Inferior parietal cortex (tissue), 1 donor: ENCODE results near the gene SMAP1.

ENCODE experiments used
- DNase-seq: peaks from one replicate; pipeline ENCODE4 v3.0.0-alpha.2; 2016; ENCODE audit errors: extremely low spot score

The SMAP1 gene

GRCh38 chr6:70667711-70668498, at the start of gene SMAP1:
TSS of gene SMAP1 (plus strand) at chr6:70667883. CDS start at chr6:70668024, 141 bp downstream.
- DNase-seq, result no peak

DNA sequence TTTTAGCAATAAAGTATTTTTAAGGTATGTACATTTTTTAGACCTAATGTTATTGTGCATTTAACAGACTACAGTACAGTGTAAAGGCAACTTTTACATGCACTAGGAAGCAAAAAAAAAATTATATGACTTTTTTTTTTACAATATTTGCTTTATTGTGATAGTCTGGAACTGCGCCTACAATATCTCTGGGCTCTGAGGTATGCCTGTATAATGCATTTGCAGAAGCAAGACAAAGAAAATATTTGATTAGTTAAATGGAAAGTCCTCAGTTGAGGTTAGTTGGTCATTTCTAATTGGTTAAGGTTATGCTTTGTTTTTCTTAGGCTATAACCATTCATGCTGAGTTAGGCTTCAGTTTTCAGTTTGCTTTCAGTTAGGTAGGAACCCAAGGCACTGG, 46.9 kb upstream of the SMAP1 start:
- no peak for DNase-seq

GRCh38 chr6:70622461-70622860, 45.2 kb upstream of the SMAP1 start:
- peak; percentile 21 for DNase-seq

DNA sequence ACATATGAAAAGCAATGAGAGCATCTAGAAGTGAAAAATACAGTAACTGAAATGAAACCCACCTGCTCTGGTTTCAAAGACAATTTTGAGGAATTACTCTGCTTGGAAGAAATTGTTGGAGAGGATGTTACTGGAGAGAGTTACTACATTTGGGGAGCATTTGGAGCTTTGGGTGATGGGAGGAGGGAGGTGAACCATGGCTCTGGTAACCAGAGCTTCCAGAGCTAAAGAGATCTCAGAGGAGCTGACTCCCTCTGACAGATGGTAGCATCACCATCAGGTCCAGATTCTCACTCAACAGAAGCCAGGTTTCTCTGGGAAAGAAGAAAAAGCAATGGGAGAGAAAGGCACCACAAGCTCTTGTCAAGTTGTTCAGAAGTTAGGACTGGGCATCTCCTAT, 42.2 kb upstream of the SMAP1 start:
- no peak for DNase-seq

GRCh38 chr6:70627500-70628254, 40.0 kb upstream of the SMAP1 start:
- DNase-seq, result no peak

DNA sequence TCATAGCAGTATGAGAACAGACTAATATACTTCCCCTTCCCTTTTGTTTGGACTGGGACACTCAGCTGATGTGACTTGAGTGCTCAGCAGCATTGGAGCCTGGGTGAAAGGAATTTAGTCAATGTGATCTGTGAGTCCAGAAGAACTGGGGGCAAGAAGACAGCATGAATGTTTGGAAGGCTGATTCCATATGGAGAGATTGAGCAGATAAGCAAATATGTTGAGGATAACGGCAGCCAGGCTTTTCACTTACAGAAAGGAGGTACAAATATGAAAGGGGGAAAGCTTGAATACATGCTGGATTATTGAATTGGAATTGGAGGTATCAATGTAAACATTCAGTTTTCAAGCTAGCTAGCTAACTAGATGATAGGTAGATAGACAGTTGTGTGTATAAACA, 37.8 kb upstream of the SMAP1 start:
- DNase-seq, result no peak

DNA sequence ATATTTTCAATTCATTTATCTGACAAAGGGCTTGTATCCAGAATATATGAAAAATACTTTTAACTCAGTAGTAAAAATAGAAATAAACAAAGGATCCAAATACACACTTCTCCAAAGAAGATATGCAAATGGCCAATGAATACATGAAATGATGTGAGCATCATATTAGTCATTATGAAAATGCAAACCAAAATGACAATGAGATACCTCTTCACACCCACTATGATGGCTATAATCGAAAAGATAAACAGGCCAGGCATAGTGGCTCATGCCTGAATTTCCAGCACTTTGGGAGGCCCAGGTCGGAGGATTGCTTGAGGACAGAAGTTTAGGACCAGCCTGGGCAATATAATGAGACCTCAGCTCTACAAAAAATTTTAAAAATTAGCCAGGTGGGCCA, 33.8 kb upstream of the SMAP1 start:
- no peak for DNase-seq

DNA sequence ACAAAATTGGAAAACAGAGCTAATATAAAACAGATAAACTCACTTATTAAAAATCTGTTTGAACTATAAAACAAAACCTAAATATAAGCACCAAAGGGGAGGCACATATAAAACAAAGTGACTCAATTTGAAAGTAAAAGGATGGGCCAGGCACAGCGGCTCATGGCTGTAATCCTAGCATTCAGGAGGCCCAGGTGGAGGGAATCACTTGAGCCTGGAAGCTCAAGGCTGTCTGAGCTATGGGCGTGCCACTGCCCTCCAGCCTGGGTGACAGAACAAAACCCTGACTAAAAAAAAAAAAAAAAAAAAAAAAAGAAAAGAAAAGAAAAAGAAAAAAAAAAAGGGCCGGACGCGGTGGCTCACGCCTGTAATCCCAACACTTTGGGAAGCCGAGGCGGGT, 31.1 kb upstream of the SMAP1 start:
- DNase-seq, result no peak

GRCh38 chr6:70638468-70638867, 29.2 kb upstream of the SMAP1 start:
- no peak for DNase-seq

- DNase-seq, result no peak
Observed at GRCh38 chr6:70651326-70651905, 16.3 kb upstream of the SMAP1 start.

DNA sequence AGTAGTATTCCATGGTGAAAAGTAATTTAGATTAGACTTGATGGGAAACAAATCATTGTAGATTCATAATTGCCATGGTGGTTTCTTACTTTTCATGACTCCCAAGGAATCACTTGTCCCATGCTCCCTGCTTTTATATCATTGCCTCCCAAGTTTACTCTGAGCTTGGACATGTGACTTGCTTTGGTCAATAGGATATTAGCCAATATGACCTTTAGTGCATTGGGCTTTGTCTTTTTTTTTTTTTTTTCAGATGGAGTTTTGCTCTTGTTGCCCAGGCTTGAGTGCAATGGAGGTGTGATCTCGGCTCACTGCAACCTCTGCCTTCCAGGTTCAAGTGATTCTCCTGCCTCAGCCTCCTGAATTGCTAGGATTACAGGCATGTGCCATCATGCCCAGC, 15.5 kb upstream of the SMAP1 start:
- no peak for DNase-seq

DNA sequence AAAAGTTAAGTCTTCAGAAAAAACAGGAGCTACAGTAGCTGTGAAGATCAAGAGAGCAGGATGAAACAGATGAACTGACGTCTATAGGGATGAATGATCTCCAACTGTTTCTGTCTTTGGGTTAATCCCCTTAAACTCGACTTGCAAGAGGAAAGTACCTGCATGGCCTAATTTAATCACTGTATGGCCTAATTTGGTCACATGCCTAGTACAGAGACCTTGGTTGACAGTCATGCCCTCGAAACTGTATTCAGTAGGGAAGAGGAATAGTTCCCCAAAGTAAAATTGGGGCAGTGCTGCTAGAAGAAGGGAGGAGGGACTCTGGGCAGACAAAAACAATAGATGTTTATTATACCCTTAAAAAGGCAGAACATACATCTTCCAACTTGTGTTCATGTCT, 10.0 kb upstream of the SMAP1 start:
- DNase-seq, result no peak

DNA sequence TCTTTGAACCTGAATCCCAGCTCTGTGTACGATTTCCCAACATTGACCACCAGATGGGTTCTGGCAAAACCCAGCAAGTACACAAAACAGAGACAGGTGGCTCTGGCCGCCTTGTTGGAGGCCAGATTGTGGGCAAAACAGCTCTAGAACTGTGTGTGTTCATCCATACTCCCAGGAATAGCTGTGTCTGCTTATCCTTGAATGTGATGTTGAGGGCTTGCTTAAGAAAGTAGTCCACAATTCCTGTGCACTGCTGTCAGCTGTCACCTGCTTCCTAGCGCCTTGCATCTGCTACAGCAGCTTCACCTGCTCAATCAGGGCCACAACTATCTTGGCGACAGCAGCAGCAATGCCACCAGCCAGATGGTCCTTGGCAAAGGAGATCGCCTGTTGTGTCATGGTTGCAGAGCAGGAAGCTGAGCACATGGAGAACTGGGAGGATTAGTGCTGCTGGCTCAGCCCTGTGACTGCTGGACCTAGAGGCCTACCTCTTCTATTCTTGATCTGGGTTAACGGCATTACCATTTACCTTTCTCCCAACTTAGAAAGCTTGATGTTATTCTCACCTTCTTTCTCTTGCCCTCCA, 3.7 kb upstream of the SMAP1 start:
- no peak for DNase-seq

GRCh38 chr6:70666706-70667105, 977 bp upstream of the SMAP1 start:
- no peak for DNase-seq

DNA sequence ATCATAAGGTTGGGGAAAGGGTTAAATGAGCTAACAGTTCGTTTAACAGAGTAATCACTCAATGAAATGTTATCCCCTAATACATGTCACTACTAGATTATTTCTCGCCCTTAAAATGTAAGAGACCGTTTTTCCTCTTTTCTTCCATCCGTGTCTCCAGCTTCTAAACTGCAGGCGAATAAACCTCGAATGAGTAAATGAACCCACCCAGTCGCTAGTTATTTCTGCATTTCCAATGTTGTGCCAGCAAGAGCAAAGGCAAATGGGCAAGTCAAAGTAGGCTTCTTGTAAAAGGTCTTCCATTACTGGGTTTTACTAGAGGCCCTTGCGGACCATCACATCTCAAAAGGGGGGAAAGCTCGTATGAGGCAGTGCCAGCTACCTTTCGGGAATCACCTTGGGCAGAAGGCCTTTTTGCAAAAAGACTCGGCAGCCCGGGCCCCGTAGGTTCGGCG, 400 bp upstream of the SMAP1 start:
- DNase-seq, result peak; percentile 89

- DNase-seq, result no peak
Observed at GRCh38 chr6:70668499-70668812, 773 bp downstream of the SMAP1 start.

DNA sequence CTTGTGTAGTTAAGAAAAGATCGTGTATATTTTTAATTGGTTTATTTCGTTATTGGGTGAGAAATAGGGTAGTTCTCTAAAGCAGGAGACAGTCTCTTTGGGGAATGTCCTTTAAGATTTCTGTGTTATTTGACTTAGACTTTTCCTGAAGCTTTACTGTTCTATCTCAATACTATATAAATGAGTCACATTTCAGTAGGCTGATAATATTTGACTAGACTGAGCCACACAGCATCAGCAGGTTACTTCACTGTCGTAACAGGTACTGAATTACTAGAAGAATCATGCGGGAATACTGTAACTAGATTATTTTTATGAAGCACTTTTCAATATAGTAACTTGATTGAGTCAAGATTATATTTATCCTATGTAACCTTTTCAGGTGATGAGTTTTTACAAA, 1.4 kb downstream of the SMAP1 start:
- DNase-seq, result no peak

- DNase-seq, result no peak
Observed at GRCh38 chr6:70672549-70672948, 4.9 kb downstream of the SMAP1 start.

GRCh38 chr6:70673054-70673453, 5.4 kb downstream of the SMAP1 start:
- no peak for DNase-seq

- DNase-seq, result no peak
Observed at GRCh38 chr6:70673601-70674000, 5.9 kb downstream of the SMAP1 start.

GRCh38 chr6:70675822-70676221, 8.1 kb downstream of the SMAP1 start:
- DNase-seq, result no peak

DNA sequence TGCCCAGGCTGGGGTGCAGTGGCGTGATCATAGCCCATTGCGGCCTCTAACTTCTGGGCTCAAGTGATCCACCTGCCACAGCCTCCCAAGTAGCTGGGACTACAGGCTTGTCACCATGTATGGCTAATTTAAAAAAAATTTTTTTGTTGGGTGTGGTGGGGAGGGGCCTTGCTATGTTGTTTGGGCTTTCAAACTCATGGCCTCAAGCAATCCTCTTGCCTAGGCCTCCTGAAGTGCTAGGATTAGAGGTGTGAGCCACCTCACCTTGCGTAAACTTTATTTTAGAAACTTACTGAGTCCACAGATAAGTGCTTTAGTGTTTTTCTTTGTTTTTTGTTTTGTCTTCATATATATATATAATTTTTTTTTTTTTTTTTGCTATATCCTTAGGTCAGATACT, 9.1 kb downstream of the SMAP1 start:
- DNase-seq, result no peak

DNA sequence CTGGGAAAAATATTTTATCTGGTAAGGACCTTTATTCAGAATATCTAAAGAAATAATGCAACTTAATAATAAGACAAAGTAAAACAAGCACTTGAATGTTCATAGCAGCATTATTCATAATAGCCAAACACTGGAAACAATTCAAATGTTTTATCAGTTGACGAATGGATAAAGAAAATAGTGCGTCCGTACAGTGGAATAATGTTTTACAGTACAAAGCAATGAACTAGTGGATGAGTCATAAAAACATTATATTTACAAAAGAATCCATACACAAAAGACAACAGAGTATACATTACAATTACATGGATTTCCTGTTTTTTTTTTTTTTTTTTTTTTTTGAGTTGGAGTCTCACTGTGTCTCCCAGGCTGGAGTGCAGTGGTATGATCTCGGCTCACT, 12.7 kb downstream of the SMAP1 start:
- no peak for DNase-seq
